Lower leg skin (tissue), 3 donors: ENCODE data around the gene FRMD8.

Source experiments
- POLR2A ChIP-seq, 2 donors: fragments of 450-650 bp; IDR thresholded peaks; one replicate each; pipeline ENCODE4 v1.6.1; 2016 to 2017; ENCODE audit warnings: antibody characterized with exemption in 2 of 2, mild to moderate bottlenecking in 1 of 2, moderate library complexity in 1 of 2
- TF ChIP-seq, protein P1 (sequence below), 3 donors: fragments of 450-650 bp; IDR thresholded peaks; one replicate each; pipeline ENCODE4 v1.5.1; 2016; ENCODE audit warnings: antibody characterized with exemption in 3 of 3, mild to moderate bottlenecking in 3 of 3, moderate library complexity in 2 of 3

DNA sequence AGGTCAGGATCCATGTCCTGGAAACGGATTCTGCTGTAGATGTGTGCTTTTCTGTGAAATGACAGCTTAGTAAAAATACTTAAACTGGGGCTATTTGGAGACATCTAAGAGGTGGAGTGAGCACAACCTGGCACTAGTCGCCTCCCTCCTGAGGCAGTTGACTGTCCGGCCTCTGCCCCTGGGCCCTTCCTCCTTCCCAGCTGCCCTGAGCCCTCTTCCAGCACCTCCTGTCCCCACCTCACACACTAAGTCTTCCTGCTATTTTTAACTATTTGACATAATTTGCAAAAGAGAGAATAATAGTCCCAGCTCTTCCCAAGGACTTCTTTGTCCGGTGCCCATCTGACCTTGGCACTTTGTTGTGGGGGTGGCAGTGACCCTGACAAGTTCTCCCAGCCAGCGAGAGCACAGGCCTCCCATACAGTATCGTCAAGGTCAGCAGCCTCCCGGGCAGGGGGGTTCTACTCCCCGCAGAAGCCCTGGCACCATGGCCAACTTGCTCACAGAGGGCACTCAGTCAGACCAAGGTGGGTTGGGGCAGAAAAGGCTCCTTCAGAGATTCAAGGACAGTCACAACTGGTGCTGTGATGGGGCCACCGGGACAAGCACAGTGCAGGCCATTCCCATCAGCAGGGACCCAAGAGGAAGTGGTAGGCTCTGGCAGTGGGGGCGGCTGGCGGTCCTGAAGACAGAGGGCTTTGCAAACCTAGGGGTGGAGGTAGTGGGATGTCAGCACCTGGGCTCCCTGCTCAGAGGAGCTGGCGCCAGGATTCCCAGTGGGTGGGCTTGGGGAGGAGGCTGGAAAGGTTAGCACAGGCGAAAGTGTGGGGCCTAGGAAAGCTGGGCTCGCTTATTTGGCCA, 30.6 kb downstream of the FRMD8 start:
- TF ChIP-seq POLR2A (IDR thresholded peaks at IDR 0.05), result no peak
- TF ChIP-seq, protein P1, sequence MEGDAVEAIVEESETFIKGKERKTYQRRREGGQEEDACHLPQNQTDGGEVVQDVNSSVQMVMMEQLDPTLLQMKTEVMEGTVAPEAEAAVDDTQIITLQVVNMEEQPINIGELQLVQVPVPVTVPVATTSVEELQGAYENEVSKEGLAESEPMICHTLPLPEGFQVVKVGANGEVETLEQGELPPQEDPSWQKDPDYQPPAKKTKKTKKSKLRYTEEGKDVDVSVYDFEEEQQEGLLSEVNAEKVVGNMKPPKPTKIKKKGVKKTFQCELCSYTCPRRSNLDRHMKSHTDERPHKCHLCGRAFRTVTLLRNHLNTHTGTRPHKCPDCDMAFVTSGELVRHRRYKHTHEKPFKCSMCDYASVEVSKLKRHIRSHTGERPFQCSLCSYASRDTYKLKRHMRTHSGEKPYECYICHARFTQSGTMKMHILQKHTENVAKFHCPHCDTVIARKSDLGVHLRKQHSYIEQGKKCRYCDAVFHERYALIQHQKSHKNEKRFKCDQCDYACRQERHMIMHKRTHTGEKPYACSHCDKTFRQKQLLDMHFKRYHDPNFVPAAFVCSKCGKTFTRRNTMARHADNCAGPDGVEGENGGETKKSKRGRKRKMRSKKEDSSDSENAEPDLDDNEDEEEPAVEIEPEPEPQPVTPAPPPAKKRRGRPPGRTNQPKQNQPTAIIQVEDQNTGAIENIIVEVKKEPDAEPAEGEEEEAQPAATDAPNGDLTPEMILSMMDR (IDR thresholded peaks at IDR 0.05), result no peak
